Subcutaneous adipose tissue (tissue), 4 donors: ENCODE data around the gene OTUD5. TPM values are rescaled to one million over a fixed set of nuclear protein-coding genes. Genes with fewer than 3 reads are reported as not detected.

ENCODE experiments used
- CTCF ChIP-seq: fragments of 450-650 bp; IDR thresholded peaks from one replicate; pipeline ENCODE4 v1.5.1; 2016; ENCODE audit warnings: low read depth, mild to moderate bottlenecking, control low read depth, antibody characterized with exemption, moderate library complexity
- total RNA-seq, 4 donors: library from RNA; depleted of rRNA; stranded (reverse); fragments of >200 nt; gene quantifications; one replicate each; pipeline ENCODE4 v1.1.0, GENCODE V29; 2016

OTUD5 gene
- total RNA-seq, 4 donors from 2014 or later, result 24.0 to 47.5 (median 29.9) TPM

DNA sequence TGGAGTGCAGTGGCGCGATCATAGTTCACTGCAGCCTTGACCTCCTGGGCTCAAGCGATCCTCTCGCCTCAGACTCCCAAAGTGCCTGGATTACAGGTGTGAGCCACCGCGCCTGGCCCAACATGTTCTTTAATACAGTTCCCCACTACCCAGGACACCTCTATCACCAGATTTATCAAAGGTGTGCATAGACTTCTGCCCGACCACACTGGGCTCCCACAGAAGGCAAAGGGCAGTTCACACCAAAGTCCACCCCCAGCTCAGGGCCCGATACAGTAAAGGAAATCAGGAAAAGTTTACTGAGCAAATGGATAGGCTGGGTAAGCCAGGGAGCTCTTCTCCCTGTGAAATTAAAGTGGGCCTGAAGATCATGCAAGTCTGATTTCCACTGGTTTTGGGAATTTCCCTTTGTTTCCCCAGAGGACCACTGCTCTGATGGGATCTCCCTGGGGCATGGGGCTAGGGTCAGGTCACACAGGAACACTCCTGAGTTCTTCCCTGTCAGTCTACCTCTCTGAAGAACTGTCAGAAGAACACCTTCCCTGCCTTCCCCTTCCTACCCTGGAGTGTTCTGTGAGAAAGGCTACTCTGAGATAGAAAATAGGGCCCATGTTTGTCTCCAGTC is 20.9 kb downstream of the OTUD5 start:
- TF ChIP-seq CTCF, result no peak

GRCh38 chrX:48935301-48935670 is 22.1 kb downstream of the OTUD5 start:
- no peak for TF ChIP-seq CTCF

GRCh38 chrX:48934581-48935300 is 22.7 kb downstream of the OTUD5 start:
- no peak for TF ChIP-seq CTCF

DNA sequence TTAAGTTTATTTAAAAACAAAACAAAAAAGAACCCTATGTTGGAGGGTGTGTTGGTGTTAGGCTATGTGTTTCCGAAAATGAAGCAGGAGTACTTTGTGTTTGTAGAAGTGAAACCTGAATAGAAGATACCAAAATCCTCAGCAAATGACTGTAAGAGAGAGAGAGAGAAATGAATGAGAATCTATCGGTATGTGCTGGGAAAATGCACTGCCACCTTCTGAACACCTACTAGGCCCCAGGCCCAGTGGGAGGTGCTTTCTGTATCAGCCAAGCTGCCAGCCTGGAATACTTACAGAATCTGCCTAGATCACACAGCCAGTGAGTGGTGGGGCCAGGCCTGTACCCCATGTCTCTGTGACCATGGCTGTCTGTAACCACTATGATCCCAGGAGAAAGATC is 23.6 kb downstream of the OTUD5 start:
- no peak for TF ChIP-seq CTCF

DNA sequence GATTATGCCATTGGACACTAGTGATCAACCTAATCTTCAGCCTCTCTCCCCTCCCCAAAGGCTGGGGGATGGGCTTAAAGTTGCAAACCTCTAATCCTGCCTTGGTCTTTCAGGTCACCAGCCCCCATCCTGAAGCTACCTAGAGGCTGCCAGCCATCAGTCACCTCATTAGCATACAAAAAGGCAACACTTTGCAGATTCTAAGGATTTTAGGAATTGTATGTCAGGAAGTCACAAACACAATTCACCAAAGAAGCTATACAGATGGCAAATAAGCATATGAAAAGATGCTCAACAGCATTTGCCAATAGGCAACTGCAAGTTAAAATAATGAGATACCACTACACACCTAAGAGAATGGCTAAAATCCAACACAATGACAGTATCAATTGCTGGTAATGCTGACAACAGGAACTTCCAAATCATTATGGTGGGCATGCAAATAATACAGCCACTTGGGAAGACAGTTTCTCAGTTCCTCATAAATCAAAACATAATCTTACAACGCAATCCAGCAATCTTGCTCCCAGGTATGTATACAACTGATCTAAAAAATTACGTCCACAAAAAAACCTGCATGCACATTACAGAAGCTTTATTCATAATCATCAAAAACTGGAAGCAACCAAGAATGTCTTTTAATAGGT is 29.5 kb downstream of the OTUD5 start:
- no peak for TF ChIP-seq CTCF

GRCh38 chrX:48927123-48927522 is 30.3 kb downstream of the OTUD5 start:
- no peak for TF ChIP-seq CTCF

DNA sequence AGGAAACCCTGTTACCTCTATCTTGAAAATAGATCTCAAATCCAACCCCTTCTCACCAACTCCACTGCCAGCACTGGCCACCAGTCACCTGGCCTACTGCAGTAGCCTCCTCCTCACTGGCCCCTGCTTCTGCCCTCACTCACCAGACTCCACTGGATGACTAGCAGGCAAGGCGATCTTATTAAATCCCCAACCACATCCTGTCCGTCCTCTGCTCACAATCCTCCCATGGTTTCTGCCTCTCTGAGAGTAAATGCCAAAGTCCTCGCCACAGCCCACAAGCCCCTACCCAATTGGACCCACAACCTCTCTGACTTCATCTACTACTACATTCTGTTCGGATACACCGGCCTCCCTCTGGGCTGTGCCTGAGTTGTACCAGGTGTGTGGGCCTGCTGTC is 33.1 kb downstream of the OTUD5 start:
- no peak for TF ChIP-seq CTCF
